GM12878 (cell line): ENCODE results near the gene OMD. TPM values are rescaled to one million over a fixed set of nuclear protein-coding genes. Genes with fewer than 3 reads are reported as not detected.

Experiments
- ATAC-seq: fragments of 200-7000 bp; cut with Tn5 transposase; 3 replicates; pipeline ENCODE4 v1.9.1; 2020; ENCODE audit warnings: mild to moderate bottlenecking, moderate library complexity
- BruUV-seq: library from RNA; stranded (reverse); fragments of 400-500 nt; replicated peaks from 2 replicates; lab custom pipeline; 2021; lab: Mats Ljungman, UMichigan
- CTCF ChIA-PET: fragments of 300-600 bp; sonication (Branson Sonifier 250); formaldehyde crosslinking; extraction: SDS; loops from one replicate; lab custom pipeline; 2021; ENCODE audit warnings: inconsistent platforms; lab: Yijun Ruan, JAX
- POLR2A ChIA-PET: fragments of 350-600 bp; formaldehyde crosslinking; extraction: SDS; loops from one replicate; lab custom pipeline; 2021; ENCODE audit warnings: inconsistent platforms; lab: Charles Lee
- RAD21 ChIA-PET: fragments of 300-600 bp; sonication (Branson Sonifier 250); formaldehyde crosslinking; loops from one replicate; lab custom pipeline; 2023; ENCODE audit warnings: antibody characterized with exemption; ENCODE audit not compliant: unreplicated experiment; lab: Charles Lee
- SMC1A ChIA-PET: fragments of 300-600 bp; sonication (Branson Sonifier 250); formaldehyde crosslinking; loops from one replicate; lab custom pipeline; 2023; ENCODE audit not compliant: unreplicated experiment, uncharacterized antibody; lab: Charles Lee
- DNase-seq: peaks from one replicate; pipeline ENCODE4 v3.0.0-alpha.2; 2011; ENCODE audit warnings: low read depth, low spot score
- FAIRE-seq: peaks from 3 replicates; lab custom pipeline; 2011; peaks lifted over from hg19 to GRCh38; lab: Jason Lieb, UNC
- H2AFZ ChIP-seq: 2 replicates; pipeline ENCODE4 v1.6.0; 2011; ENCODE audit warnings: low read depth, low read length, control low read depth; ENCODE audit not compliant: control insufficient read depth
- H3K27ac ChIP-seq: 2 replicates; pipeline ENCODE4 v1.5.1; 2011; ENCODE audit warnings: control low read depth; ENCODE audit not compliant: control insufficient read depth, insufficient read depth
- H3K27me3 ChIP-seq, 2 experiments: replicated peaks in 1 of 2; 2 replicates each; pipeline versions ENCODE4 v1.6.0 to v1.6.1; 2011; ENCODE audit warnings: low read length in 1 of 2; ENCODE audit not compliant: control insufficient read depth in 2 of 2, insufficient read depth in 2 of 2
- H3K36me3 ChIP-seq, 2 experiments: 2 replicates each; pipeline ENCODE4 v1.5.1; 2011; ENCODE audit warnings: low read length in 1 of 2; ENCODE audit not compliant: control insufficient read depth in 2 of 2, insufficient read depth in 2 of 2
- H3K4me1 ChIP-seq: 2 replicates; pipeline ENCODE4 v1.6.1; 2011; ENCODE audit warnings: mild to moderate bottlenecking, low read length, moderate library complexity, mixed read lengths; ENCODE audit not compliant: control insufficient read depth, insufficient read depth
- H3K4me2 ChIP-seq: 2 replicates; pipeline ENCODE4 v1.6.0; 2011; ENCODE audit warnings: control low read depth; ENCODE audit not compliant: control insufficient read depth, insufficient read depth
- H3K4me3 ChIP-seq: fragments of 200-600 bp; sonication (generic); 2 replicates; pipeline ENCODE4 v1.5.1; 2016
- H3K79me2 ChIP-seq: 2 replicates; pipeline ENCODE4 v1.6.0; 2011; ENCODE audit warnings: low read length; ENCODE audit not compliant: control insufficient read depth, insufficient read depth
- H3K9ac ChIP-seq: 2 replicates; pipeline ENCODE4 v1.8.0; 2011; ENCODE audit warnings: low read length, control low read depth, mixed read lengths; ENCODE audit not compliant: control insufficient read depth, insufficient read depth
- H3K9me3 ChIP-seq: replicated peaks from 3 replicates; pipeline ENCODE4 v1.5.1; 2011; ENCODE audit warnings: mild to moderate bottlenecking, low read length; ENCODE audit not compliant: control insufficient read depth, insufficient read depth
- H4K20me1 ChIP-seq: 2 replicates; pipeline ENCODE4 v1.6.0; 2011; ENCODE audit not compliant: control insufficient read depth, insufficient read depth
- BRCA1 ChIP-seq: IDR thresholded peaks from 2 replicates; pipeline ENCODE4 v1.6.1; 2011; ENCODE audit warnings: low read depth, low read length, improper control_type of control experiment
- PAX5 ChIP-seq: IDR thresholded peaks from 2 replicates; pipeline ENCODE4 v1.6.1; 2011; ENCODE audit warnings: low read depth, low read length, borderline replicate concordance
- RBBP5 ChIP-seq: fragments of 200-600 bp; sonication (generic); conservative IDR thresholded peaks from 2 replicates; pipeline ENCODE4 v1.6.1; 2016
- TCF3 ChIP-seq: IDR thresholded peaks from 2 replicates; pipeline ENCODE4 v1.6.1; 2012; ENCODE audit warnings: low read depth, mild to moderate bottlenecking, low read length, borderline replicate concordance; ENCODE audit not compliant: insufficient read depth
- TCF7 ChIP-seq: IDR thresholded peaks from 2 replicates; pipeline ENCODE4 v1.6.1; 2014; ENCODE audit warnings: antibody characterized with exemption, borderline replicate concordance
- WGBS: methylation state at CpG from one replicate; pipeline ENCODE4 v1.1.6; 2016; ENCODE audit warnings: low lambda C conversion rate; ENCODE audit not compliant: insufficient replicate concordance, insufficient coverage; ENCODE audit errors: missing lambda C conversion rate; 5-methylcytosine and 5-hydroxymethylcytosine counted together
- in situ Hi-C: fragments of 300-500 bp; cut with MboI; formaldehyde crosslinking; loops from 9 replicates; pipeline ENCODE4 v1.14.3; 2018; ENCODE audit warnings: mixed read lengths
- intact Hi-C: fragments of 100-400 bp; cut with micrococcal nuclease; formaldehyde crosslinking; loops from one replicate; pipeline ENCODE4 v1.14.2; 2022; ENCODE audit not compliant: unreplicated experiment
- polyA plus RNA-seq, 11 experiments: library from polyadenylated mRNA; depleted of rRNA in 4 of 11; unstranded in 6 of 11; stranded (reverse) in 5 of 11; fragments of >200 nt; fragmentation: Nextera tagmentation in 4 of 11; fragmentation: Illumina TruSeq in 1 of 11; extraction: Ambion mirVana in 4 of 11; extraction: Trizol in 1 of 11; gene quantifications; 1 replicate in 1 of 11; 2 replicates in 10 of 11; pipeline versions ENCODE4 v1.2.1 to v1.2.3, GENCODE V29; 2011 to 2016; ENCODE audit warnings: inconsistent platforms in 2 of 11, missing spikeins in 2 of 11, low read depth in 1 of 11
- total RNA-seq, 4 experiments: library from RNA; depleted of rRNA in 3 of 4; stranded (reverse); fragments of >200 nt in 3 of 4; fragmentation: Illumina TruSeq in 1 of 4; extraction: Trizol in 1 of 4; gene quantifications; 2 replicates each; pipeline versions ENCODE4 v1.2.1 to v1.2.3, GENCODE V29; 2013 to 2021
- TF ChIP-seq, protein P1 (sequence below): fragments of 450-650 bp; IDR thresholded peaks from 2 replicates; pipeline ENCODE4 v1.6.1; 2017; ENCODE audit warnings: low read depth, mild to moderate bottlenecking, moderate library complexity
- TF ChIP-seq, protein P2 (sequence below): fragments of 450-650 bp; conservative IDR thresholded peaks from 2 replicates; pipeline ENCODE4 v1.6.1; 2017; ENCODE audit warnings: mild to moderate bottlenecking, moderate library complexity

Gene OMD
- total and polyA plus RNA-seq, 10 of the 15 experiments (the other 5 are each of a cell fraction or from before 2014, with no cell fraction given), result 0.08 to 0.70 (median 0.57) TPM; not detected in 7

DNA sequence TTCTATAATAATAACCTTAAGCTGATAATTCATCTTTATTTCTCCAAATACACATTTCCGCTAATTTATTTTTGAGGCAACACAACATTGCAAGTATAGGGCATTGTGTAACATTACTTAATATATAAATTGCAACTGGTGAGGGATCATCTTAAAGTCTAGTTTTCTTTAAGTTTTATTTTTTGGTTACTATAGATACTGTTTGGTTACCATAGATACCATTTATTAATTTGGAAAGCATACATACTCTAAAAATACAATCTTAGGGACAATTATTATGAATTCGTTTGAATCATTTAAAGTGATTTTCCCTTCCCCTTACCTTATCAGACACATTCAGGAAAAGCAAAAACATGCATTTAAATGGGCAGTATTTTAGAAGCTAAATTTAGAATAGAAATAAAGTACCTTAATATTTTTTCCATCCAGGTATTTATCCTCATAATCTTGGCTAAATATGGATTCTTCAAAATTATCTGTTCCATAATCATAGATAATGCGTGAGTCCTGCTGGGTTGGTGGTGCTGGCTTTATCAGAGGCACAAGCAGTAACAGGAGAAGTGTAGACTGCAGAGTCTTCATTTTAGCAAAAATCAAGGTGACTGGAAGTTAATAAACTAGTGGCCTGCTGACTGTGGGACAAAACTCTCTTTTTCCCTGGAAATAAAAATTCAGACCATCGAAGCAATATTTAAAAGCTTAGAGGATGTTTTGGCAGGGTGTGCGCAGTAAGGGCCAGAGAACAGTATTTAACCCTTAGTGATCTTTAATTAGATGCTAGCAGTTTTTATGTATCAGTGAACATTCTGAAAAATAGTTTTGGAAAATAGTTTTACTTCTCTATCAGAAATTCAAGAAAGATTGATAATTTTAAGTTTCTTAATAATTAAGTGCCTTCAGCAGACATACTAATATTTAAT, 21.2 kb downstream of the OMD start (continued):
- TF ChIP-seq, protein P1, sequence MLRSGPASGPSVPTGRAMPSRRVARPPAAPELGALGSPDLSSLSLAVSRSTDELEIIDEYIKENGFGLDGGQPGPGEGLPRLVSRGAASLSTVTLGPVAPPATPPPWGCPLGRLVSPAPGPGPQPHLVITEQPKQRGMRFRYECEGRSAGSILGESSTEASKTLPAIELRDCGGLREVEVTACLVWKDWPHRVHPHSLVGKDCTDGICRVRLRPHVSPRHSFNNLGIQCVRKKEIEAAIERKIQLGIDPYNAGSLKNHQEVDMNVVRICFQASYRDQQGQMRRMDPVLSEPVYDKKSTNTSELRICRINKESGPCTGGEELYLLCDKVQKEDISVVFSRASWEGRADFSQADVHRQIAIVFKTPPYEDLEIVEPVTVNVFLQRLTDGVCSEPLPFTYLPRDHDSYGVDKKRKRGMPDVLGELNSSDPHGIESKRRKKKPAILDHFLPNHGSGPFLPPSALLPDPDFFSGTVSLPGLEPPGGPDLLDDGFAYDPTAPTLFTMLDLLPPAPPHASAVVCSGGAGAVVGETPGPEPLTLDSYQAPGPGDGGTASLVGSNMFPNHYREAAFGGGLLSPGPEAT, result no peak
- TF ChIP-seq TCF3 (no peak), TCF7 (no peak), PAX5 (no peak)

DNA sequence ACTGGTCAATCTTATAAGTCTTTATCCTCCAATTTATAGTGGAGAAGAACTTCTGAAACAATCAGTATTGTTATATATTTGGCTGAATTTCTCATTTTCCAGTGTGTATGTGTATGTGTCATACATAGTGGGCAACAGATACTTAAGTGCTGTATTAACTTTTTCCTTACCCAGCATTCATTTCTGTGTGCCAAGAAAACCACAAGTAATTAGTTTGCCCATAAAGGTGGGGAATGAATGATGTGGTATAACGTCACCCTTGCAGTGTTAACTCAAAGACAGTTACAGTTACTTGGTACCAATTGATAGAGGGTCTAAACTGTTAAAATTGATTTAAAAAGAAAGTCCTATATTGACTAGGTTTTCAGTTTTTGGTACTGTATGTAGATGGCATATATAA, 21.9 kb downstream of the OMD start:
- H3K27ac ChIP-seq, result no peak overlapping the region
- RAD21 ChIA-PET, result no interaction called here
- FAIRE-seq, result no peak
- SMC1A ChIA-PET, result no interaction called here
- peak; percentile 27; the same call in 1 of the 3 replicates for ATAC-seq
- no peak overlapping the region for H2AFZ ChIP-seq
- in situ Hi-C loops, result no loop called here
- TF ChIP-seq RBBP5, result no peak
- TF ChIP-seq BRCA1, result no peak
- TF ChIP-seq, protein P2, sequence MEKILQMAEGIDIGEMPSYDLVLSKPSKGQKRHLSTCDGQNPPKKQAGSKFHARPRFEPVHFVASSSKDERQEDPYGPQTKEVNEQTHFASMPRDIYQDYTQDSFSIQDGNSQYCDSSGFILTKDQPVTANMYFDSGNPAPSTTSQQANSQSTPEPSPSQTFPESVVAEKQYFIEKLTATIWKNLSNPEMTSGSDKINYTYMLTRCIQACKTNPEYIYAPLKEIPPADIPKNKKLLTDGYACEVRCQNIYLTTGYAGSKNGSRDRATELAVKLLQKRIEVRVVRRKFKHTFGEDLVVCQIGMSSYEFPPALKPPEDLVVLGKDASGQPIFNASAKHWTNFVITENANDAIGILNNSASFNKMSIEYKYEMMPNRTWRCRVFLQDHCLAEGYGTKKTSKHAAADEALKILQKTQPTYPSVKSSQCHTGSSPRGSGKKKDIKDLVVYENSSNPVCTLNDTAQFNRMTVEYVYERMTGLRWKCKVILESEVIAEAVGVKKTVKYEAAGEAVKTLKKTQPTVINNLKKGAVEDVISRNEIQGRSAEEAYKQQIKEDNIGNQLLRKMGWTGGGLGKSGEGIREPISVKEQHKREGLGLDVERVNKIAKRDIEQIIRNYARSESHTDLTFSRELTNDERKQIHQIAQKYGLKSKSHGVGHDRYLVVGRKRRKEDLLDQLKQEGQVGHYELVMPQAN, result no peak
- TF ChIP-seq, all 136 proteins: peak for 0
- H3K9me3 ChIP-seq, result no peaks in the 10 kb centered on the region
- POLR2A ChIA-PET, result no interaction called here
- intact Hi-C loops, result no loop called here
- H3K4me3 ChIP-seq, result no peak overlapping the region
- H3K9ac ChIP-seq, result no peak overlapping the region
- no peaks in the 10 kb centered on the region for H3K4me1 ChIP-seq
- WGBS, result 83% methylated on average over 1 of the region's 1 CpG
- no peak for DNase-seq
- no peaks in the 10 kb centered on the region for H3K36me3 ChIP-seq
- no TSS peak for BruUV-seq
- no peaks in the 10 kb centered on the region for H3K27me3 ChIP-seq
- H3K79me2 ChIP-seq, result no peaks in the 10 kb centered on the region
- no peak overlapping the region for H3K4me2 ChIP-seq
- CTCF ChIA-PET, result no interaction called here
- H4K20me1 ChIP-seq, result no peaks in the 10 kb centered on the region
